ENCODE data around the gene TP53.
A peak's percentile ranks its signal among the peaks of the same experiment; 100 is the strongest.
"Not testable (repeated sequence)": the region's sequence is repeated elsewhere in the genome, so short reads cannot be mapped to it uniquely, and the experiment has no call there.

TP53 gene

GRCh38 chr17:7629939-7630571 is 57.2 kb downstream of the TP53 start, which contains the start of gene SHBG:
Gene SHBG, plus strand, starts transcription at chr17:7630135. Its CDS starts 38 bp downstream, at chr17:7630173.
- Histone ChIP-seq H3K27me3 (ENCODE audit: insufficient read depth, poor library complexity, severe bottlenecking) (no peaks in the 10 kb centered on the region), H3K4me1 (ENCODE audit: insufficient read depth, poor library complexity, severe bottlenecking) (no peaks in the 10 kb centered on the region), H3K27ac (ENCODE audit: poor library complexity, severe bottlenecking) (no peak within 1 kb of the TSS), H3K9me3 (ENCODE audit: severe bottlenecking) (no peaks in the 10 kb centered on the region), H3K36me3 (ENCODE audit: low read depth) (no peaks in the 10 kb centered on the region), H3K4me3 (ENCODE audit: severe bottlenecking) (no peak within 1 kb of the TSS)
- ATAC-seq (ENCODE audit: low read depth) (no peak), DNase-seq (ENCODE audit: low spot score) (no peak)
- no peak for TF ChIP-seq CTCF (IDR thresholded peaks at IDR 0.05; ENCODE audit: poor library complexity, severe bottlenecking)

- Histone ChIP-seq H3K4me1 (ENCODE audit: insufficient read depth, poor library complexity, severe bottlenecking) (no peaks in the 10 kb centered on the region), H3K27ac (ENCODE audit: poor library complexity, severe bottlenecking) (no peak within 1 kb of the TSS), H3K36me3 (ENCODE audit: low read depth) (no peaks in the 10 kb centered on the region), H3K27me3 (ENCODE audit: insufficient read depth, poor library complexity, severe bottlenecking) (no peaks in the 10 kb centered on the region), H3K9me3 (ENCODE audit: severe bottlenecking) (no peaks in the 10 kb centered on the region), H3K4me3 (ENCODE audit: severe bottlenecking) (peak within 1 kb of the TSS; percentile 80)
- peak; percentile 91 for ATAC-seq (ENCODE audit: low read depth)
- TF ChIP-seq CTCF (IDR thresholded peaks at IDR 0.05; ENCODE audit: poor library complexity, severe bottlenecking) = no peak
- peak; percentile 87 for DNase-seq (ENCODE audit: low spot score)
Measured at GRCh38 chr17:7627250-7628121, 59.8 kb downstream of the TP53 start, which contains the start of gene SAT2. Gene SAT2, minus strand, starts transcription at chr17:7627821. Its CDS starts 186 bp downstream, at chr17:7627635.

GRCh38 chr17:7626956-7627249 is 60.4 kb downstream of the TP53 start:
- Histone ChIP-seq H3K36me3 (ENCODE audit: low read depth) (no peaks in the 10 kb centered on the region), H3K4me1 (ENCODE audit: insufficient read depth, poor library complexity, severe bottlenecking) (no peaks in the 10 kb centered on the region), H3K27me3 (ENCODE audit: insufficient read depth, poor library complexity, severe bottlenecking) (no peaks in the 10 kb centered on the region), H3K9me3 (ENCODE audit: severe bottlenecking) (no peaks in the 10 kb centered on the region), H3K4me3 (ENCODE audit: severe bottlenecking) (peak overlapping the region; percentile 80), H3K27ac (ENCODE audit: poor library complexity, severe bottlenecking) (no peak overlapping the region)
- TF ChIP-seq CTCF (IDR thresholded peaks at IDR 0.05; ENCODE audit: poor library complexity, severe bottlenecking) = no peak
- DNase-seq (ENCODE audit: low spot score) = no peak
- peak; percentile 6 for ATAC-seq (ENCODE audit: low read depth)

GRCh38 chr17:7626307-7626706 is 61.0 kb downstream of the TP53 start:
- Histone ChIP-seq H3K9me3 (ENCODE audit: severe bottlenecking) (no peaks in the 10 kb centered on the region), H3K36me3 (ENCODE audit: low read depth) (no peaks in the 10 kb centered on the region), H3K27ac (ENCODE audit: poor library complexity, severe bottlenecking) (no peak overlapping the region), H3K27me3 (ENCODE audit: insufficient read depth, poor library complexity, severe bottlenecking) (no peaks in the 10 kb centered on the region), H3K4me3 (ENCODE audit: severe bottlenecking) (no peak overlapping the region), H3K4me1 (ENCODE audit: insufficient read depth, poor library complexity, severe bottlenecking) (no peaks in the 10 kb centered on the region)
- no peak for TF ChIP-seq CTCF (IDR thresholded peaks at IDR 0.05; ENCODE audit: poor library complexity, severe bottlenecking)
- ATAC-seq (ENCODE audit: low read depth) (no peak), DNase-seq (ENCODE audit: low spot score) (no peak)

GRCh38 chr17:7625749-7626148 is 61.5 kb downstream of the TP53 start:
- H3K4me3 ChIP-seq (ENCODE audit: severe bottlenecking); H3K9me3 ChIP-seq (ENCODE audit: severe bottlenecking); H3K27ac ChIP-seq (ENCODE audit: poor library complexity, severe bottlenecking); H3K27me3 ChIP-seq (ENCODE audit: insufficient read depth, poor library complexity, severe bottlenecking); H3K36me3 ChIP-seq (ENCODE audit: low read depth); H3K4me1 ChIP-seq (ENCODE audit: insufficient read depth, poor library complexity, severe bottlenecking); DNase-seq (ENCODE audit: low spot score); ATAC-seq (ENCODE audit: low read depth): not testable (repeated sequence)

Data from RWPE2 (cell line).